Measurements from ENCODE around the gene GLRX3.

- TF ChIP-seq, protein P1, sequence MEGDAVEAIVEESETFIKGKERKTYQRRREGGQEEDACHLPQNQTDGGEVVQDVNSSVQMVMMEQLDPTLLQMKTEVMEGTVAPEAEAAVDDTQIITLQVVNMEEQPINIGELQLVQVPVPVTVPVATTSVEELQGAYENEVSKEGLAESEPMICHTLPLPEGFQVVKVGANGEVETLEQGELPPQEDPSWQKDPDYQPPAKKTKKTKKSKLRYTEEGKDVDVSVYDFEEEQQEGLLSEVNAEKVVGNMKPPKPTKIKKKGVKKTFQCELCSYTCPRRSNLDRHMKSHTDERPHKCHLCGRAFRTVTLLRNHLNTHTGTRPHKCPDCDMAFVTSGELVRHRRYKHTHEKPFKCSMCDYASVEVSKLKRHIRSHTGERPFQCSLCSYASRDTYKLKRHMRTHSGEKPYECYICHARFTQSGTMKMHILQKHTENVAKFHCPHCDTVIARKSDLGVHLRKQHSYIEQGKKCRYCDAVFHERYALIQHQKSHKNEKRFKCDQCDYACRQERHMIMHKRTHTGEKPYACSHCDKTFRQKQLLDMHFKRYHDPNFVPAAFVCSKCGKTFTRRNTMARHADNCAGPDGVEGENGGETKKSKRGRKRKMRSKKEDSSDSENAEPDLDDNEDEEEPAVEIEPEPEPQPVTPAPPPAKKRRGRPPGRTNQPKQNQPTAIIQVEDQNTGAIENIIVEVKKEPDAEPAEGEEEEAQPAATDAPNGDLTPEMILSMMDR (IDR thresholded peaks at IDR 0.05) = no peak
- TF ChIP-seq POLR2A (IDR thresholded peaks at IDR 0.05) = no peak
Observed at GRCh38 chr10:130111852-130112180, 24.4 kb upstream of the GLRX3 start.
